ENCODE measurements around the gene ZNF768. TPM values are rescaled to one million over a fixed set of nuclear protein-coding genes. Genes with fewer than 3 reads are reported as not detected.

Gene ZNF768
- total and polyA plus RNA-seq, 2 donors (not counting 1 experiment from before 2014, with no cell fraction given) = 24.8 to 36.5 TPM

GRCh38 chr16:30510376-30510938 lies 15.9 kb downstream of the ZNF768 start:
- Mint-ChIP-seq H3K27me3 (no peaks in the 10 kb centered on the region), H3K4me3 (no peak overlapping the region), H3K9me3 (ENCODE audit: insufficient read depth) (no peaks in the 10 kb centered on the region), H3K4me1 (no peaks in the 10 kb centered on the region), H3K27ac (peak overlapping the region; percentile 10)
- H3K27me3 ChIP-seq (replicated peaks in 1 of 4; ENCODE audit: control extremely low read depth in 1 of 4, control insufficient read depth in 3 of 4, insufficient read depth in 4 of 4, low read length in 3 of 4) = no peaks in the 10 kb centered on the region
- no peaks in the 10 kb centered on the region for H4K20me1 ChIP-seq (ENCODE audit: control insufficient read depth, insufficient read depth, low read length, poor library complexity, severe bottlenecking)
- H3K4me2 ChIP-seq (replicated peaks; ENCODE audit: low read depth, low read length, poor library complexity, severe bottlenecking) = no peak overlapping the region
- DNase-seq (no peak), ATAC-seq (ENCODE audit: low read depth) (no peak)
- ChIA-PET CTCF (interaction anchor here (0.8 to 1.4 kb wide), 3 partner anchors 64 to 183 kb away, joined by 3 read pairs; no protein-coding TSS in a partner anchor), POLR2A (interaction anchor here (0.6 to 0.7 kb wide), 2 partner anchors 21 to 534 kb away, joined by 3 to 6 read pairs; no protein-coding TSS in a partner anchor)
- no peaks in the 10 kb centered on the region for H3K9me3 ChIP-seq (ENCODE audit: control extremely low read depth in 1 of 3, control insufficient read depth in 2 of 3, insufficient read depth in 1 of 3, low read length in 2 of 3)
- no peak overlapping the region for H2AFZ ChIP-seq (ENCODE audit: insufficient read depth, low read depth, low read length, poor library complexity, severe bottlenecking)
- intact Hi-C loops (cut with micrococcal nuclease) = no loop called here
- WGBS (ENCODE audit: insufficient coverage) = 91% methylated on average over 3 of the region's 4 CpGs
- no peaks in the 10 kb centered on the region for H3K79me2 ChIP-seq (ENCODE audit: control insufficient read depth, insufficient read depth, low read length)
- peaks cover 6 to 62% of the 10 kb centered on the region in 2 experiments for H3K36me3 ChIP-seq (replicated peaks in 1 of 2; ENCODE audit: control extremely low read depth in 1 of 2, control insufficient read depth in 1 of 2, extremely low read depth in 1 of 2, insufficient read depth in 2 of 2, low read length in 1 of 2)
- no peak overlapping the region for H3K4me3 ChIP-seq (ENCODE audit: control extremely low read depth in 1 of 5, extremely low read depth in 1 of 5, insufficient read depth in 1 of 5, low read depth in 2 of 5, low read length in 4 of 5)
- H3K4me1 ChIP-seq (ENCODE audit: control insufficient read depth in 2 of 2, insufficient read depth in 2 of 2, low read length in 2 of 2) = no peaks in the 10 kb centered on the region
- TF ChIP-seq CTCF (IDR thresholded peaks at IDR 0.05) (no peak), EZH2 (IDR thresholded peaks at IDR 0.05; ENCODE audit: borderline replicate concordance, insufficient read depth, low read depth, low read length, poor library complexity, severe bottlenecking) (no peak)
- H3K27ac ChIP-seq (ENCODE audit: low read length in 2 of 2) = no peak overlapping the region
- no peak overlapping the region for H3K9ac ChIP-seq (ENCODE audit: low read length)

- Histone ChIP-seq H3K9me3 (ENCODE audit: control extremely low read depth in 1 of 3, control insufficient read depth in 2 of 3, insufficient read depth in 1 of 3, low read length in 2 of 3) (no peaks in the 10 kb centered on the region), H3K27me3 (replicated peaks in 1 of 4; ENCODE audit: control extremely low read depth in 1 of 4, control insufficient read depth in 3 of 4, insufficient read depth in 4 of 4, low read length in 3 of 4) (no peaks in the 10 kb centered on the region), H4K20me1 (ENCODE audit: control insufficient read depth, insufficient read depth, low read length, poor library complexity, severe bottlenecking) (no peaks in the 10 kb centered on the region), H3K4me2 (replicated peaks; ENCODE audit: low read depth, low read length, poor library complexity, severe bottlenecking) (no peak overlapping the region), H3K4me1 (ENCODE audit: control insufficient read depth in 2 of 2, insufficient read depth in 2 of 2, low read length in 2 of 2) (no peaks in the 10 kb centered on the region), H3K4me3 (ENCODE audit: control extremely low read depth in 1 of 5, extremely low read depth in 1 of 5, insufficient read depth in 1 of 5, low read depth in 2 of 5, low read length in 4 of 5) (no peak overlapping the region), H3K9ac (ENCODE audit: low read length) (no peak overlapping the region), H3K79me2 (ENCODE audit: control insufficient read depth, insufficient read depth, low read length) (no peaks in the 10 kb centered on the region), H3K36me3 (replicated peaks in 1 of 2; ENCODE audit: control extremely low read depth in 1 of 2, control insufficient read depth in 1 of 2, extremely low read depth in 1 of 2, insufficient read depth in 2 of 2, low read length in 1 of 2) (peaks cover 10 to 63% of the 10 kb centered on the region in 2 experiments), H3K27ac (ENCODE audit: low read length in 2 of 2) (no peak overlapping the region), H2AFZ (ENCODE audit: insufficient read depth, low read depth, low read length, poor library complexity, severe bottlenecking) (no peak overlapping the region)
- no peaks in the 10 kb centered on the region for H3K9me3 Mint-ChIP-seq (ENCODE audit: insufficient read depth)
- H3K4me1 Mint-ChIP-seq = no peaks in the 10 kb centered on the region
- 100% methylated on average over 1 of the region's 4 CpGs for WGBS (ENCODE audit: insufficient coverage)
- TF ChIP-seq EZH2 (IDR thresholded peaks at IDR 0.05; ENCODE audit: borderline replicate concordance, insufficient read depth, low read depth, low read length, poor library complexity, severe bottlenecking) = no peak
- TF ChIP-seq CTCF (IDR thresholded peaks at IDR 0.05) = no peak
- no peaks in the 10 kb centered on the region for H3K27me3 Mint-ChIP-seq
- ATAC-seq (ENCODE audit: low read depth) (no peak), DNase-seq (no peak)
- ChIA-PET POLR2A (interaction anchor here (0.6 to 0.7 kb wide), 2 partner anchors 9 to 16 kb away, joined by 4 to 6 read pairs; no protein-coding TSS in a partner anchor), CTCF (interaction anchor here (1.0 to 1.2 kb wide), 2 partner anchors 26 to 79 kb away, joined by 3 to 4 read pairs; partner anchors contain the start of gene DCTPP1)
- no peak overlapping the region for H3K27ac Mint-ChIP-seq
- no peak overlapping the region for H3K4me3 Mint-ChIP-seq
- intact Hi-C loops (cut with micrococcal nuclease) = no loop called here
Observed at GRCh38 chr16:30509081-30509765, 17.1 kb downstream of the ZNF768 start.
